Neural crest cell (in vitro differentiated cells): Measurements from ENCODE around the gene UAP1. TPM values are rescaled to one million over a fixed set of nuclear protein-coding genes. Genes with fewer than 3 reads are reported as not detected.

Experiments
- DNase-seq: peaks from one replicate; pipeline ENCODE4 v3.0.0; 2021; ENCODE audit warnings: low read depth, mixed read lengths, low spot score
- H3K27ac Mint-ChIP-seq: one replicate; pipeline ENCODE4 v1.8.0; 2021; ENCODE audit warnings: mild to moderate bottlenecking, mixed read lengths; ENCODE audit not compliant: unreplicated experiment
- H3K27me3 Mint-ChIP-seq: 2 replicates; pipeline ENCODE4 v1.8.0; 2021; ENCODE audit warnings: low read depth, mild to moderate bottlenecking, mixed read lengths
- H3K36me3 Mint-ChIP-seq: 2 replicates; pipeline ENCODE4 v1.8.0; 2021; ENCODE audit warnings: low read depth, mild to moderate bottlenecking, mixed read lengths
- H3K4me1 Mint-ChIP-seq: 2 replicates; pipeline ENCODE4 v1.8.0; 2021; ENCODE audit warnings: mixed read lengths
- H3K4me3 Mint-ChIP-seq: one replicate; pipeline ENCODE4 v1.8.0; 2021; ENCODE audit warnings: mild to moderate bottlenecking, mixed read lengths
- H3K9me3 Mint-ChIP-seq: 2 replicates; pipeline ENCODE4 v1.8.0; 2021; ENCODE audit warnings: mixed read lengths
- CTCF ChIP-seq: fragments of 200-600 bp; sonication (generic); conservative IDR thresholded peaks from 2 replicates; pipeline ENCODE4 v1.5.0; 2021; ENCODE audit warnings: antibody characterized with exemption, mild to moderate bottlenecking
- total RNA-seq: library from RNA; stranded (reverse); gene quantifications from 2 replicates; pipeline ENCODE4 v1.2.1, GENCODE V29; 2021

The UAP1 gene
- total RNA-seq, 1 donor from 2014 or later: 34.1 TPM

DNA sequence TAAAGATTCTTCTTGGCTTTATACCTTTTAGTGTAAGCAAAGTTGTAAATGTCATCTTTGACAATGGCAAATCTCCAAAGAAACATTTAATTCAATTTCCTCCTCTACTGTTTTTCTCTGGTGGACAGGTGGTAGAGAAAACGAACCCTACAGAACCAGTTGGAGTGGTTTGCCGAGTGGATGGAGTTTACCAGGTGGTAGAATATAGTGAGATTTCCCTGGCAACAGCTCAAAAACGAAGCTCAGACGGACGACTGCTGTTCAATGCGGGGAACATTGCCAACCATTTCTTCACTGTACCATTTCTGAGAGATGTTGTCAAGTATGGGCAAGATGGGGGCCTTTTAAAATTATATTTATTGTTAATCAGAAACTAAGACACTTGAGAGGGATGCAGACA lies 25.8 kb downstream of the UAP1 start:
- Mint-ChIP-seq H3K4me1 (peaks cover 8% of the 10 kb centered on the region), H3K27ac (no peak overlapping the region), H3K4me3 (no peak overlapping the region), H3K36me3 (peaks cover under 1% of the 10 kb centered on the region), H3K9me3 (no peaks in the 10 kb centered on the region), H3K27me3 (no peaks in the 10 kb centered on the region)
- TF ChIP-seq CTCF: no peak
- no peak for DNase-seq

DNA sequence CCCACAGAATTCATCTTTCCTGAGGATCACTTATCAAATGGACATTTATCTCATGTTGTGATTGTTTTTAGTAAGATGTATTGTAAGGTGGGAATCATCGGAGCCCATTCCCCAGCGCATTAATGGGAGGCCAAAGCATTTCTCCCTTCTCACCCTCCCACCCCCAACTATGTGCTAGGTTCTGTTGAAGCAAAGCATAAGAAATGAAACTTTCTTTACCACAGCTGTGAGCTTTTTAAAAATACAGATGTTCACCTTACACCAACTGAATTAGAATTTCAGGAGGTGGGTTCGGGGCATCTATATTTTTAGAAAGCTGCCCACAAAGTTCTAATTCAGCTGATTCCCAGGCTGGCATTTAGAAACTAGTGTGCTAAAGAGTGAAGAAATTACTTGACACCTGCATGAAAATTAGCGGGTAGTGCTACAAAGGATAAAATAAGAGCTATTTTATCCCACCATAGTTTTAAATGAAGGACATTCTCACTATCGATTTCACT lies 26.3 kb downstream of the UAP1 start:
- Mint-ChIP-seq H3K4me3 (no peak overlapping the region), H3K27ac (no peak overlapping the region), H3K36me3 (peaks cover 4% of the 10 kb centered on the region), H3K4me1 (peaks cover 8% of the 10 kb centered on the region), H3K9me3 (no peaks in the 10 kb centered on the region), H3K27me3 (no peaks in the 10 kb centered on the region)
- no peak for DNase-seq
- no peak for TF ChIP-seq CTCF

- peaks cover 4% of the 10 kb centered on the region for H3K36me3 Mint-ChIP-seq
- H3K9me3 Mint-ChIP-seq: no peaks in the 10 kb centered on the region
- H3K27ac Mint-ChIP-seq: no peak overlapping the region
- no peak for TF ChIP-seq CTCF
- DNase-seq: no peak
- H3K27me3 Mint-ChIP-seq: no peaks in the 10 kb centered on the region
- peaks cover 8% of the 10 kb centered on the region for H3K4me1 Mint-ChIP-seq
- H3K4me3 Mint-ChIP-seq: no peak overlapping the region
Measured at GRCh38 chr1:162590101-162590500, 28.6 kb downstream of the UAP1 start.

GRCh38 chr1:162590686-162591085 lies 29.2 kb downstream of the UAP1 start:
- H3K27ac Mint-ChIP-seq: no peak overlapping the region

GRCh38 chr1:162596514-162597170 lies 35.1 kb downstream of the UAP1 start:
- H3K27me3 Mint-ChIP-seq: no peaks in the 10 kb centered on the region
- H3K4me1 Mint-ChIP-seq: no peaks in the 10 kb centered on the region

More at GRCh38 chr1:162590686-162591085, 29.2 kb downstream of the UAP1 start:
- no peak for TF ChIP-seq CTCF
- Mint-ChIP-seq H3K9me3 (no peaks in the 10 kb centered on the region), H3K27me3 (no peaks in the 10 kb centered on the region), H3K36me3 (peaks cover 7% of the 10 kb centered on the region), H3K4me1 (peaks cover 8% of the 10 kb centered on the region), H3K4me3 (no peak overlapping the region)
- DNase-seq: no peak

More at GRCh38 chr1:162596514-162597170, 35.1 kb downstream of the UAP1 start:
- H3K27ac Mint-ChIP-seq: no peak overlapping the region
- no peak for DNase-seq
- no peak for TF ChIP-seq CTCF
- H3K36me3 Mint-ChIP-seq: peaks cover 19% of the 10 kb centered on the region
- no peaks in the 10 kb centered on the region for H3K9me3 Mint-ChIP-seq
- no peak overlapping the region for H3K4me3 Mint-ChIP-seq
